GM23338 (cell line): ENCODE measurements around the gene MYO1C. TPM values are rescaled to one million over a fixed set of nuclear protein-coding genes. Genes with fewer than 3 reads are reported as not detected.

ENCODE experiments used
- ATAC-seq: fragments of 200-7000 bp; cut with Tn5 transposase; 3 replicates; pipeline ENCODE4 v1.9.1; 2020
- DNase-seq: peaks from one replicate; pipeline ENCODE4 v3.0.0-alpha.2; 2015; ENCODE audit warnings: low spot score
- H2AFZ ChIP-seq: fragments of 200-600 bp; sonication (generic); 2 replicates; pipeline ENCODE4 v1.8.0; 2016; ENCODE audit warnings: antibody characterized with exemption, mild to moderate bottlenecking, moderate library complexity
- H3F3A ChIP-seq: fragments of 200-600 bp; sonication (generic); replicated peaks from 2 replicates; pipeline ENCODE4 v1.8.0; 2017; ENCODE audit warnings: antibody characterized with exemption, mixed run types, low read depth
- H3K27ac ChIP-seq: fragments of 200-600 bp; sonication (generic); 2 replicates; pipeline ENCODE4 v1.6.1; 2016; ENCODE audit warnings: low read depth
- H3K27me3 ChIP-seq: fragments of 200-600 bp; sonication (generic); 2 replicates; pipeline ENCODE4 v1.8.0; 2016; ENCODE audit warnings: mild to moderate bottlenecking, mixed run types, moderate library complexity; ENCODE audit not compliant: insufficient read depth
- H3K36me3 ChIP-seq: fragments of 200-600 bp; sonication (generic); 2 replicates; pipeline ENCODE4 v1.8.0; 2016; ENCODE audit warnings: mild to moderate bottlenecking; ENCODE audit not compliant: insufficient read depth
- H3K4me1 ChIP-seq: fragments of 200-600 bp; sonication (generic); 2 replicates; pipeline ENCODE4 v1.8.0; 2016; ENCODE audit warnings: mild to moderate bottlenecking, moderate library complexity; ENCODE audit not compliant: insufficient read depth
- H3K4me2 ChIP-seq: fragments of 200-600 bp; sonication (generic); 2 replicates; pipeline ENCODE4 v1.7.1; 2017; ENCODE audit warnings: mixed run types
- H3K4me3 ChIP-seq: fragments of 200-600 bp; sonication (generic); 2 replicates; pipeline ENCODE4 v1.6.1; 2016; ENCODE audit warnings: mixed run types
- H3K79me2 ChIP-seq: fragments of 200-600 bp; sonication (generic); replicated peaks from 2 replicates; pipeline ENCODE4 v1.8.0; 2017; ENCODE audit warnings: mild to moderate bottlenecking; ENCODE audit not compliant: insufficient read depth
- H3K9me2 ChIP-seq: fragments of 200-600 bp; sonication (generic); 2 replicates; pipeline ENCODE4 v1.8.0; 2017; ENCODE audit not compliant: insufficient read depth
- H4K20me1 ChIP-seq: fragments of 200-600 bp; sonication (generic); replicated peaks from 2 replicates; pipeline ENCODE4 v1.8.0; 2017; ENCODE audit warnings: mild to moderate bottlenecking; ENCODE audit not compliant: insufficient read depth
- H3K27ac Mint-ChIP-seq: 2 replicates; pipeline ENCODE4 v1.8.0; 2020; ENCODE audit warnings: inconsistent platforms, mild to moderate bottlenecking, moderate library complexity, mixed read lengths
- H3K27me3 Mint-ChIP-seq: 3 replicates; pipeline ENCODE4 v1.8.0; 2022; ENCODE audit warnings: low read depth, mild to moderate bottlenecking, moderate library complexity, mixed read lengths, inconsistent platforms; ENCODE audit not compliant: insufficient read depth, poor library complexity
- H3K36me3 Mint-ChIP-seq: 3 replicates; pipeline ENCODE4 v1.8.0; 2021; ENCODE audit warnings: low read depth, mild to moderate bottlenecking, inconsistent platforms, moderate library complexity, mixed read lengths
- H3K4me1 Mint-ChIP-seq: 3 replicates; pipeline ENCODE4 v1.8.0; 2020; ENCODE audit warnings: mild to moderate bottlenecking, inconsistent platforms, mixed read lengths
- H3K4me3 Mint-ChIP-seq: 3 replicates; pipeline ENCODE4 v1.8.0; 2021; ENCODE audit warnings: moderate library complexity, mild to moderate bottlenecking, inconsistent platforms, mixed read lengths
- H3K9me3 Mint-ChIP-seq: 3 replicates; pipeline ENCODE4 v1.8.0; 2020; ENCODE audit warnings: moderate library complexity, mild to moderate bottlenecking, inconsistent platforms, mixed read lengths
- CTCF ChIP-seq, 2 experiments: fragments of 200-600 bp in 1 of 2; sonication (generic) in 1 of 2; conservative IDR thresholded peaks; 2 replicates each; pipeline versions ENCODE4 v1.5.1 to v1.6.1; 2016 to 2017; ENCODE audit warnings: antibody characterized with exemption in 2 of 2, low read depth in 2 of 2, mild to moderate bottlenecking in 2 of 2, moderate library complexity in 1 of 2
- ETS1 ChIP-seq: IDR thresholded peaks from 2 replicates; pipeline ENCODE4 v1.6.1; 2016; ENCODE audit warnings: antibody characterized with exemption
- EZH2 ChIP-seq: fragments of 200-600 bp; sonication (generic); IDR thresholded peaks from one replicate; pipeline ENCODE4 v1.8.0; 2017; ENCODE audit warnings: antibody characterized with exemption, mild to moderate bottlenecking, low read depth; ENCODE audit not compliant: unreplicated experiment
- EZH2phosphoT487 ChIP-seq: fragments of 200-600 bp; sonication (generic); IDR thresholded peaks from one replicate; pipeline ENCODE4 v1.8.1; 2018; ENCODE audit warnings: antibody characterized with exemption; ENCODE audit not compliant: unreplicated experiment
- POLR2AphosphoS5 ChIP-seq: IDR thresholded peaks from 2 replicates; pipeline ENCODE4 v1.6.1; 2016; ENCODE audit warnings: antibody characterized with exemption, low read depth
- STAT1 ChIP-seq: IDR thresholded peaks from one replicate; pipeline ENCODE4 v1.6.1; 2016; ENCODE audit warnings: antibody characterized with exemption; ENCODE audit not compliant: unreplicated experiment
- ZNF331 ChIP-seq: fragments of 250-450 bp; sonication (Bioruptor Pico); IDR thresholded peaks from 2 replicates; pipeline ENCODE4 v1.5.0; 2020; ENCODE audit warnings: low read depth, mild to moderate bottlenecking, moderate library complexity
- ZNF462 ChIP-seq: fragments of 250-450 bp; sonication (Bioruptor Pico); IDR thresholded peaks from 2 replicates; pipeline ENCODE4 v1.5.0; 2020; ENCODE audit warnings: mild to moderate bottlenecking, moderate library complexity
- polyA plus RNA-seq: library from polyadenylated mRNA; unstranded; fragments of >200 nt; fragmentation: Nextera tagmentation; extraction: Ambion mirVana; gene quantifications from 2 replicates; pipeline ENCODE4 v1.2.1, GENCODE V29; 2016
- total RNA-seq: library from RNA; depleted of rRNA; stranded (reverse); fragments of >200 nt; shearing (Covaris generic); gene quantifications from 2 replicates; pipeline ENCODE4 v1.2.3, GENCODE V29; 2014

Gene MYO1C
- total and polyA plus RNA-seq, 2 experiments from 2014 or later, result 13.9 to 35.2 TPM

GRCh38 chr17:1420981-1421380, 71.5 kb downstream of the MYO1C start (continued):
- TF ChIP-seq ZNF462 (no peak), EZH2 (no peak), EZH2phosphoT487 (no peak)

- no peak overlapping the region for H3K4me2 ChIP-seq
- H3K4me3 ChIP-seq, result no peak overlapping the region
- no peaks in the 10 kb centered on the region for H3K4me1 ChIP-seq
- peaks cover 30% of the 10 kb centered on the region for H3K79me2 ChIP-seq
- Mint-ChIP-seq H3K4me1 (no peaks in the 10 kb centered on the region), H3K27ac (no peak overlapping the region), H3K27me3 (peaks cover 4% of the 10 kb centered on the region), H3K9me3 (no peaks in the 10 kb centered on the region), H3K4me3 (no peak overlapping the region), H3K36me3 (peaks cover 36% of the 10 kb centered on the region)
- no peak for DNase-seq
- H3K27ac ChIP-seq, result no peak overlapping the region
- H3K36me3 ChIP-seq, result peaks cover 22% of the 10 kb centered on the region
- H4K20me1 ChIP-seq, result peaks cover 32% of the 10 kb centered on the region; the same call in 1 of the 2 replicates
- H3F3A ChIP-seq, result peaks cover 22% of the 10 kb centered on the region; the same call in 1 of the 2 replicates
- no peak for ATAC-seq
- no peaks in the 10 kb centered on the region for H3K9me2 ChIP-seq
- no peak overlapping the region for H2AFZ ChIP-seq
- no peaks in the 10 kb centered on the region for H3K27me3 ChIP-seq
- no peak for TF ChIP-seq ZNF331 (CRISPR knock-in tag)
- no peak for TF ChIP-seq EZH2
- no peak for TF ChIP-seq STAT1
- TF ChIP-seq ETS1, result no peak
- no peak for TF ChIP-seq CTCF (conservative IDR thresholded peaks at IDR 0.05; ENCODE audit: low read depth in 2 of 2)
- TF ChIP-seq POLR2AphosphoS5, result no peak
- no peak for TF ChIP-seq EZH2phosphoT487
Measured at GRCh38 chr17:1420163-1420562, 72.3 kb downstream of the MYO1C start.
